Subcutaneous preadipocyte (primary cell): ENCODE results near the gene HCAR3. TPM values are rescaled to one million over a fixed set of nuclear protein-coding genes. Genes with fewer than 3 reads are reported as not detected.

Experiments
- small RNA-seq: library from RNA; depleted of rRNA; stranded (forward); fragments of <200 nt; gene quantifications from one replicate; pipeline ENCODE3, GENCODE V24; 2012
- total RNA-seq: library from RNA; depleted of rRNA; stranded (reverse); fragments of >200 nt; gene quantifications from 2 replicates; pipeline ENCODE4 v1.2.3, GENCODE V29; 2012

The HCAR3 gene
- not detected in 2 replicates for total RNA-seq

GRCh38 chr12:122716658-122717057 lies at the start of gene HCAR3:
HCAR3 (minus strand) TSS chr12:122716811; CDS start chr12:122716737, 74 bp downstream.

GRCh38 chr12:122752464-122753318 lies 36.1 kb upstream of the HCAR3 start, which contains the start of gene DENR:
DENR (plus strand) TSS chr12:122752824; CDS start chr12:122753702, 878 bp downstream.

DNA sequence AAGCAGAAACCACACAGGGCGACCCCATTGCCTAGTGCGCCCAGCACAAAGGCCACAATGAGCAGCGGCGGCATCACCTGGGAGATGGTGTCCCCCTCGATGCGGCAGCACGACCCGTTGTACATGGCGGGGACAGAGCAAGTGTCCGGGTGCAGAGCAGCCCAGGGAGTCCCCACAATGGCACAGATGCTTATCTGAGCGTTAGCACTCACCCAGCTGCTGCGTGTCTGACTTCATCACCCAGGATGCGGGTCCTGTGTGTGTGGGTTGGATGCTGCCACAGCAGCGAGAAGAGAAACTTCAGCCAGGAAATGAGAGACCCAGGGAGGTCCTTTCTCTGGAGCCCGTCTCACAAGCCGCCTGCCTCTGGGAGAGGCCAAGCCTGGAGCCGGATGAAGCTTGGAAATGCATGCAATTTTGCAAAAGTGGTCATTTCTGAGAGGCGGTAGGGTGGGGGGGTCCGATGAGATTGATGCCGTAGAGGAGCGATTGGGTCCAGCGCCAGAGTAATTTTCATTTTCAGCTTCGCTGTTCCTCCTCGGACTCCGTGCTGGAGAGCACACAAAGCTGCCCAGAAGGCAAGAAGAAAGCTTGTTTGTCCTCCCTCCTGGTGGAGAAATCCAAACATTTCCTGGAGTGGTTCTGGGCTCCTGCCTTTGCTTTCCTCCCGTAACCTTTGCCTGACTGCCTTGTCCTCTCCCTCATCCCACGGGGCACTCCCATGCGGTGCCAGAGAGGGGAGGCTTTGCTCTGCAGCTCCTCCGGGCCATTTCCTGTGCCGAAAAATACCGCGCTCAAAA lies 13.8 kb upstream of the HCAR3 start, which contains the start of gene HCAR1:
Gene HCAR1, minus strand, starts transcription at position 630 of the 800 bp plus-strand sequence. Its CDS starts 505 bp downstream, at position 125.

GRCh38 chr12:122702890-122703611 lies 13.6 kb downstream of the HCAR3 start, which contains the start of gene HCAR2:
HCAR2 (minus strand) TSS chr12:122703357; CDS start chr12:122703283, 74 bp downstream.

Small RNA genes within 50 kb of the gene (small RNA-seq; reads per million reads assigned to genes)
- not detected for gene AC026333.2

Other genes starting within 250 kb of the HCAR3 start
- 11.0 and 19.9 TPM in 2 replicates for gene ZCCHC8, start 215.9 kb downstream of the HCAR3 start, total RNA-seq
- 31.6 and 39.9 TPM in 2 replicates for gene RSRC2, start 189.9 kb downstream of the HCAR3 start, total RNA-seq
- 31.6 and 59.6 TPM in 2 replicates for gene KNTC1, start 189.6 kb downstream of the HCAR3 start, total RNA-seq
- gene HCAR2, start 13.5 kb downstream of the HCAR3 start, total RNA-seq = under 0.01 TPM in 2 replicates
- gene HCAR1, start 14.0 kb upstream of the HCAR3 start, total RNA-seq = 1.1 and 2.2 TPM in 2 replicates
- 26.1 and 35.2 TPM in 2 replicates for gene DENR, start 36.0 kb upstream of the HCAR3 start, total RNA-seq
- gene CCDC62, start 57.8 kb upstream of the HCAR3 start, total RNA-seq = 0.39 and 0.73 TPM in 2 replicates
- gene HIP1R, start 118.6 kb upstream of the HCAR3 start, total RNA-seq = 25.7 and 57.7 TPM in 2 replicates
- 19.7 and 21.7 TPM in 2 replicates for gene VPS37B, start 179.3 kb upstream of the HCAR3 start, total RNA-seq
- gene ABCB9, start 249.7 kb upstream of the HCAR3 start, total RNA-seq = 9.6 and 10.2 TPM in 2 replicates